Measurements from ENCODE around the gene SLC25A22.

- TF ChIP-seq, protein P1, sequence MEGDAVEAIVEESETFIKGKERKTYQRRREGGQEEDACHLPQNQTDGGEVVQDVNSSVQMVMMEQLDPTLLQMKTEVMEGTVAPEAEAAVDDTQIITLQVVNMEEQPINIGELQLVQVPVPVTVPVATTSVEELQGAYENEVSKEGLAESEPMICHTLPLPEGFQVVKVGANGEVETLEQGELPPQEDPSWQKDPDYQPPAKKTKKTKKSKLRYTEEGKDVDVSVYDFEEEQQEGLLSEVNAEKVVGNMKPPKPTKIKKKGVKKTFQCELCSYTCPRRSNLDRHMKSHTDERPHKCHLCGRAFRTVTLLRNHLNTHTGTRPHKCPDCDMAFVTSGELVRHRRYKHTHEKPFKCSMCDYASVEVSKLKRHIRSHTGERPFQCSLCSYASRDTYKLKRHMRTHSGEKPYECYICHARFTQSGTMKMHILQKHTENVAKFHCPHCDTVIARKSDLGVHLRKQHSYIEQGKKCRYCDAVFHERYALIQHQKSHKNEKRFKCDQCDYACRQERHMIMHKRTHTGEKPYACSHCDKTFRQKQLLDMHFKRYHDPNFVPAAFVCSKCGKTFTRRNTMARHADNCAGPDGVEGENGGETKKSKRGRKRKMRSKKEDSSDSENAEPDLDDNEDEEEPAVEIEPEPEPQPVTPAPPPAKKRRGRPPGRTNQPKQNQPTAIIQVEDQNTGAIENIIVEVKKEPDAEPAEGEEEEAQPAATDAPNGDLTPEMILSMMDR (conservative IDR thresholded peaks at IDR 0.05; ENCODE audit: low read depth, low read length): no peak
- no peak for TF ChIP-seq EZH2 (IDR thresholded peaks at IDR 0.05; ENCODE audit: low read length, unreplicated experiment)
- no peak for TF ChIP-seq EZH2phosphoT487 (IDR thresholded peaks at IDR 0.05; ENCODE audit: borderline replicate concordance, low read length)
Measured at GRCh38 chr11:782264-783174, 15.6 kb downstream of the SLC25A22 start.

Data from PC-3 (cell line).